Neuronal stem cell (in vitro differentiated cells): Measurements from ENCODE around the gene RSU1.

Source experiments
- DNase-seq: peaks from one replicate; pipeline ENCODE4 v3.0.0-alpha.2; 2013; ENCODE audit warnings: low spot score
- H2AFZ ChIP-seq: one replicate; pipeline ENCODE4 v1.6.1; 2013; ENCODE audit warnings: mild to moderate bottlenecking, low read length, inconsistent platforms
- H2AK5ac ChIP-seq: 2 replicates; pipeline ENCODE4 v1.6.1; 2013; ENCODE audit warnings: low read depth, mild to moderate bottlenecking, inconsistent platforms, low read length, moderate library complexity, mixed read lengths
- H2BK120ac ChIP-seq: 2 replicates; pipeline ENCODE4 v1.6.1; 2013; ENCODE audit warnings: low read depth, mild to moderate bottlenecking, inconsistent platforms, low read length, moderate library complexity, mixed read lengths
- H2BK12ac ChIP-seq: one replicate; pipeline ENCODE4 v1.6.1; 2013; ENCODE audit warnings: low read length, inconsistent platforms
- H2BK15ac ChIP-seq: 2 replicates; pipeline ENCODE4 v1.6.1; 2013; ENCODE audit warnings: mild to moderate bottlenecking, low read length, inconsistent platforms, mixed read lengths
- H2BK5ac ChIP-seq: one replicate; pipeline ENCODE4 v1.6.1; 2013; ENCODE audit warnings: inconsistent platforms, mild to moderate bottlenecking, low read length, moderate library complexity
- H3K14ac ChIP-seq: one replicate; pipeline ENCODE4 v1.6.1; 2013; ENCODE audit warnings: low read length, inconsistent platforms
- H3K18ac ChIP-seq: 2 replicates; pipeline ENCODE4 v1.6.1; 2013; ENCODE audit warnings: low read length, inconsistent platforms
- H3K23ac ChIP-seq: 2 replicates; pipeline ENCODE4 v1.6.1; 2013; ENCODE audit warnings: low read depth, mild to moderate bottlenecking, mixed read lengths, low read length, inconsistent platforms; ENCODE audit not compliant: poor library complexity
- H3K27ac ChIP-seq: replicated peaks from 3 replicates; pipeline ENCODE4 v1.5.1; 2013; ENCODE audit warnings: low read length, inconsistent platforms
- H3K27me3 ChIP-seq, 3 experiments: 2 replicates each; pipeline ENCODE4 v1.6.1; 2013; ENCODE audit warnings: low read length in 3 of 3, mild to moderate bottlenecking in 2 of 3, inconsistent platforms in 1 of 3, low read depth in 1 of 3, mixed read lengths in 1 of 3, moderate library complexity in 1 of 3; ENCODE audit not compliant: control insufficient read depth in 3 of 3, insufficient read depth in 3 of 3
- H3K36me3 ChIP-seq, 2 donors: replicated peaks in 1 of 2; 2 replicates each; pipeline ENCODE4 v1.6.1; 2013; ENCODE audit warnings: low read length in 2 of 2; ENCODE audit not compliant: control insufficient read depth in 2 of 2, insufficient read depth in 2 of 2
- H3K4ac ChIP-seq: 2 replicates; pipeline ENCODE4 v1.6.1; 2013; ENCODE audit warnings: inconsistent platforms, mild to moderate bottlenecking, low read length, moderate library complexity
- H3K4me1 ChIP-seq, 2 donors: 1 replicate in 1 of 2; 2 replicates in 1 of 2; pipeline ENCODE4 v1.6.1; 2013; ENCODE audit warnings: low read length in 2 of 2, low read depth in 1 of 2; ENCODE audit not compliant: control insufficient read depth in 2 of 2, insufficient read depth in 1 of 2
- H3K4me2 ChIP-seq: one replicate; pipeline ENCODE4 v1.6.1; 2013; ENCODE audit warnings: mild to moderate bottlenecking, low read length, inconsistent platforms; ENCODE audit not compliant: insufficient read depth, poor library complexity, severe bottlenecking
- H3K4me3 ChIP-seq, 2 donors: 2 replicates each; pipeline ENCODE4 v1.5.1; 2013; ENCODE audit warnings: low read length in 2 of 2, mild to moderate bottlenecking in 2 of 2, inconsistent platforms in 1 of 2, moderate library complexity in 1 of 2
- H3K79me1 ChIP-seq: one replicate; pipeline ENCODE4 v1.6.1; 2013; ENCODE audit warnings: low read depth, mild to moderate bottlenecking, inconsistent platforms, low read length, moderate library complexity
- H3K9ac ChIP-seq: one replicate; pipeline ENCODE4 v1.6.1; 2013; ENCODE audit warnings: mild to moderate bottlenecking, low read depth, low read length, inconsistent platforms; ENCODE audit not compliant: poor library complexity
- H3K9me3 ChIP-seq, 2 donors: replicated peaks in 1 of 2; 2 replicates each; pipeline versions ENCODE3 to v1.6.1; 2013; ENCODE audit warnings: low read length in 2 of 2, mild to moderate bottlenecking in 2 of 2, inconsistent platforms in 1 of 2, low read depth in 1 of 2, mixed read lengths in 1 of 2, moderate library complexity in 1 of 2; ENCODE audit not compliant: control insufficient read depth in 2 of 2, insufficient read depth in 1 of 2
- H4K8ac ChIP-seq: one replicate; pipeline ENCODE4 v1.6.1; 2013; ENCODE audit warnings: low read depth, mild to moderate bottlenecking, inconsistent platforms, low read length, moderate library complexity
- H4K91ac ChIP-seq: one replicate; pipeline ENCODE4 v1.6.1; 2013; ENCODE audit warnings: low read length, low read depth, mild to moderate bottlenecking, inconsistent platforms; ENCODE audit not compliant: poor library complexity
- WGBS, 2 donors: extraction: QIAGEN DNeasy Blood & Tissue Kit; methylation state at CpG; one replicate each; pipeline ENCODE4 v1.1.7; 2013; ENCODE audit warnings: missing lambda C conversion rate in 2 of 2, mixed read lengths in 1 of 2; ENCODE audit not compliant: insufficient read length in 2 of 2, insufficient replicate concordance in 1 of 2; ENCODE audit errors: extremely low coverage in 2 of 2; 5-methylcytosine and 5-hydroxymethylcytosine counted together

RSU1 gene

DNA sequence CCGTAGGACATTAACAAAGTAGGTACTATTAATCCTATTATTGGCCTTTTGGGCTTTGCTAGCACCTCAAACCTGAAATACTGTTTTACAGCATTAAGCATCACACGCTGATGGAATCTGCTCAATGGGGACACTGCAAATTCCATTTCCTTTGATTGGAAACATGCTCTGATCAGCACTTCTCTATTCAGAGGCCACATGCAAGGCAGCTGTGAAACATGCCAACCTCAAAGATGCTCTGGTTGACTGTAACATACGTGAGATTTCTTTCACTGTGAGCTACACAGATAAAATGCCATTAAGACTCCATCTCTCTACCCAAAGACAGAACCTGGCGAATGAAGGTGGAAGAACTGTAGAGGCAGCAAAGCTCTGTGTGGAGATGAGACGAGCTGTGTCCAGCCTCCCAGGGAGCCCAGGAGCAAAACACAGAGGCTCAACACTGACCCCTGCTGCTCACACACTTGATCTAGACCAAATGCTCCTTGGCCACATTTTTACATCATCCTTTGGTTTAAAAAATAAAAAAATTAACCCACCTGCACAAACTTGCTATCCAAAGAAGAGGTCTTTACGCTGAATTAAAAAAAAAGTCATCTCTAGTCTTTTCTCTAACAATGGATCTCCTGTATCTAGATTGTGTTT lies 8.0 kb downstream of the RSU1 start:
- H3K18ac ChIP-seq: no peak overlapping the region
- H4K91ac ChIP-seq: no peak overlapping the region
- H3K4me3 ChIP-seq: no peak overlapping the region
- H2AFZ ChIP-seq: no peak overlapping the region
- no peaks in the 10 kb centered on the region for H3K36me3 ChIP-seq
- H3K4me1 ChIP-seq: no peaks in the 10 kb centered on the region
- H2BK12ac ChIP-seq: no peak overlapping the region
- no peak overlapping the region for H3K27ac ChIP-seq
- no peak overlapping the region for H4K8ac ChIP-seq
- H2AK5ac ChIP-seq: no peak overlapping the region
- H2BK120ac ChIP-seq: no peak overlapping the region
- peaks cover 0 to 4% of the 10 kb centered on the region in 2 donors for H3K9me3 ChIP-seq
- WGBS, 2 donors: no CpG with 5 or more reads among the region's 6 CpGs
- H3K79me1 ChIP-seq: no peaks in the 10 kb centered on the region
- peak; percentile 35 for DNase-seq
- no peak overlapping the region for H3K4me2 ChIP-seq
- no peak overlapping the region for H2BK5ac ChIP-seq
- no peak overlapping the region for H2BK15ac ChIP-seq
- no peak overlapping the region for H3K9ac ChIP-seq
- H3K14ac ChIP-seq: no peak overlapping the region
- no peak overlapping the region for H3K4ac ChIP-seq
- H3K27me3 ChIP-seq: no peaks in the 10 kb centered on the region
- H3K23ac ChIP-seq: no peak overlapping the region

DNA sequence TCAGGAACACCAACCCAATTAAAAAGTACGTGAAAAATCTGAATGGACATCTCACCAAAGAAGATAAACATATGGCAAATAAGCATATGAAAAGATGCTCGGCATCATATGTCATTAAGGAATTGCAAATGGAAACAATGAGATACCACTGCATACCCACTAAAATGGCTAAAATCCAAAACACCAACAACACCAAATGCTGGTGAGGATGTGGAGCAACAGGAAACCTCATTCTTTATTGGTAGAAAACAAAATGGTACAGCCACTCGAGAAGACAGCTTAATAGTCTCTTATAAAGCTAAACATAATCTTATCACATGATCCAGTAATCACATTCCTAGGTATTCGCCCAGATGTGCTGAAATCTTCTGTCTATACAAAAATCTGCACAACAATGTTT lies 13.1 kb downstream of the RSU1 start:
- no peaks in the 10 kb centered on the region for H3K4me1 ChIP-seq

DNA sequence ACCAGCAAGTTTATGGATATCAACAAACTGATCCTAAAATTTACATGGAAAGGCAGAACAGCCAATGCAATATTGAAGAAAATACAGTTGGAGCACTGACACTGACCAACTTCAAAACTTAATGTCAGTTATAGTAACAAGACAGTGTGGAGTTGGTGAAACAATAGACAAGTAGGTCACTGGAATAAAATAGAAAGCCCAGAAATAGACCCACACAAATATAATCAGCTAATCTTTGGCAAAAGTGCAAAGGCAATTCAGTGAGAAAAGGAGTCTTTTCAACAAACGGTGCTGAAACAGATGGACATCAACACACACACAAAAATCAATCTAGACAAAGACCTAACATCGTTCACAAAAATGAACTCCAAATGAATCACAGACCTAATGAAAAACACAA lies 13.8 kb downstream of the RSU1 start:
- H3K27ac ChIP-seq: no peak overlapping the region
- H3K9ac ChIP-seq: no peak overlapping the region
- H2BK12ac ChIP-seq: no peak overlapping the region
- H2AK5ac ChIP-seq: no peak overlapping the region
- H3K36me3 ChIP-seq: no peaks in the 10 kb centered on the region
- H3K9me3 ChIP-seq: peaks cover 0 to 10% of the 10 kb centered on the region in 2 donors
- no peaks in the 10 kb centered on the region for H3K27me3 ChIP-seq
- no peak for DNase-seq
- H4K8ac ChIP-seq: no peak overlapping the region
- H3K79me1 ChIP-seq: no peaks in the 10 kb centered on the region
- H2AFZ ChIP-seq: no peak overlapping the region
- H3K4me1 ChIP-seq: no peaks in the 10 kb centered on the region
- no peak overlapping the region for H3K4me2 ChIP-seq
- H3K18ac ChIP-seq: no peak overlapping the region
- no peak overlapping the region for H3K4me3 ChIP-seq
- no peak overlapping the region for H2BK5ac ChIP-seq
- H2BK15ac ChIP-seq: no peak overlapping the region
- no peak overlapping the region for H3K14ac ChIP-seq
- H4K91ac ChIP-seq: no peak overlapping the region
- no peak overlapping the region for H3K23ac ChIP-seq
- no peak overlapping the region for H2BK120ac ChIP-seq
- no CpG with 5 or more reads among the region's 2 CpGs for WGBS, 2 donors
- H3K4ac ChIP-seq: no peak overlapping the region

More for the DNA sequence above, 13.1 kb downstream of the RSU1 start:
- H2AK5ac ChIP-seq: no peak overlapping the region
- no peak overlapping the region for H3K9ac ChIP-seq
- no peak overlapping the region for H2BK120ac ChIP-seq
- no peak overlapping the region for H4K91ac ChIP-seq
- no peak for DNase-seq
- H3K36me3 ChIP-seq: no peaks in the 10 kb centered on the region
- H2BK5ac ChIP-seq: no peak overlapping the region
- no peak overlapping the region for H3K18ac ChIP-seq
- H3K9me3 ChIP-seq: peaks cover 0 to 10% of the 10 kb centered on the region in 2 donors
- WGBS, 2 donors: no CpG with 5 or more reads among the region's 4 CpGs
- no peaks in the 10 kb centered on the region for H3K27me3 ChIP-seq
- H3K23ac ChIP-seq: no peak overlapping the region
- no peak overlapping the region for H3K4ac ChIP-seq
- no peak overlapping the region for H2AFZ ChIP-seq
- no peak overlapping the region for H3K14ac ChIP-seq
- no peak overlapping the region for H2BK12ac ChIP-seq
- H4K8ac ChIP-seq: no peak overlapping the region
- H3K79me1 ChIP-seq: no peaks in the 10 kb centered on the region
- no peak overlapping the region for H2BK15ac ChIP-seq
- no peak overlapping the region for H3K27ac ChIP-seq
- H3K4me3 ChIP-seq: no peak overlapping the region
- no peak overlapping the region for H3K4me2 ChIP-seq

DNA sequence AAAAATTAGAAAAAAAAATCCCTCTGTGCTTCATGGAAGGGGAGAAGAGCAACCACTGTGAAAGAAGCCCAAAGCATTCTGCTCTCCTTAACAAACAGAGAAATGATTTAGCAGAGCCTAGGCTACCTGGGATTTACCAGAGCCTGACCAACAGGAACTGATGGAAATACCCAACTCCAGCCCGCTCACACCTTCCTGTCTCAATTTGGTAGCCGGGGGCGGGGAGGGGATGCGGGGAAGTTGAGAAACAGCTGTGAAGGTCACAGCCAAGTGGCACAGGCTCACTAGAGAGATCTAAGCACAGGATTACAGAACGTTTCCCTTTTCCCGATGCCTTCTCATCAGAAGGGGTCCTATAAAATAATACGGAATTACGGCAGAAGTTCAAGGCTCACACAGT lies 17.6 kb downstream of the RSU1 start:
- Histone ChIP-seq H4K8ac (no peak overlapping the region), H2BK5ac (no peak overlapping the region), H3K9ac (no peak overlapping the region), H3K4ac (no peak overlapping the region), H3K36me3 (no peaks in the 10 kb centered on the region), H3K27me3 (no peaks in the 10 kb centered on the region), H3K23ac (no peak overlapping the region), H2BK15ac (no peak overlapping the region), H2BK12ac (no peak overlapping the region), H3K4me1 (no peaks in the 10 kb centered on the region), H3K9me3 (peaks cover 0 to 13% of the 10 kb centered on the region in 2 donors), H3K18ac (no peak overlapping the region), H3K4me2 (no peak overlapping the region), H3K14ac (no peak overlapping the region), H2AK5ac (no peak overlapping the region), H3K4me3 (no peak overlapping the region), H4K91ac (no peak overlapping the region), H3K27ac (no peak overlapping the region), H2AFZ (no peak overlapping the region), H3K79me1 (no peaks in the 10 kb centered on the region), H2BK120ac (no peak overlapping the region)
- no CpG with 5 or more reads among the region's 8 CpGs for WGBS, 2 donors
- no peak for DNase-seq
